Measurements from ENCODE around the gene SLC35A3.
"Not testable (repeated sequence)": the region's sequence is repeated elsewhere in the genome, so short reads cannot be mapped to it uniquely, and the experiment has no call there.

The SLC35A3 gene

DNA sequence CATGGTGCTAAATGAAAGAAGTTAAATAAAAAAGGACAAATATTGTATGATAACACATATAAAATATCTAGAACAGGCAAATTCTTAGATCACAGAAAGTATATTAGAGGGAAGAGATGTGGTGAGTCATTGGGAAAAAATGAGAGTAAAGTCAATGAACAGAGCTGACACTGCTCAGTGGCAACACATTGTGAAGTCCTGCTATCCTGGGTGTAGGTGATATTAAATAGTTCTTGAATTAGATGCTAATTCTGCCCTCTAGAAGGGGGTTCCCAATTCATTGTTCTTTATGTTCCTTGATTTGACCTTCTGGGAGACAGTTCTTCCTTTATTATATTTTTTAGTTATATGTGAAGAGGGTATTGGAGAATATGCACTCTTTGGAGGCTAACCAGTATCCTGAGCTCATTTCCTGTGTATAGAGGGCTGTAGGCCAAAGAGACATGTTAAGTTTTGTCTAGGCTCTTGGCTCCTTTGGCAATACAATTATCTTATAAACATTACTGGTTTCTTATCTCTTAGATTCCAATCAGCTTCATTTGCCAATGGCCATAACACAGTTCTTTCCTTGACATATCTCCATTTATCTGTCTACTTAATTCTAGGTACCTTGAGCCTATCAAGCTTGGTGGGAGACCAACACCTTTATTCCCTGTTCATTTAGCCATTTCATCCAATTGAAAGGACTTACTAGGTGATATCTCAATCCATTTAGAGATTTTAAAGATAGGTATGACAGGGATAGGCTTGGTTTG is 6.6 kb upstream of the SLC35A3 start:
- ChIA-PET POLR2A (ENCODE audit: low non-redundant PET) (no interaction called here), CTCF (interaction anchor here (0.6 kb wide), 1 partner anchor 9 kb away, joined by 3 read pairs; no protein-coding TSS in a partner anchor)
- no peak overlapping the region for H3K27ac ChIP-seq
- DNase-seq (ENCODE audit: low spot score): peak; percentile 38
- TF ChIP-seq CTCF (conservative IDR thresholded peaks at IDR 0.05; ENCODE audit: low read depth): no peak

- no peak for TF ChIP-seq CTCF (conservative IDR thresholded peaks at IDR 0.05; ENCODE audit: low read depth)
- H3K27ac ChIP-seq: no peak overlapping the region
- ChIA-PET POLR2A (ENCODE audit: low non-redundant PET) (no interaction called here), CTCF (interaction anchor here (0.5 kb wide), 1 partner anchor 784 kb away, joined by 3 read pairs; no protein-coding TSS in a partner anchor)
- DNase-seq (ENCODE audit: low spot score): no peak
These were observed 5.0 kb upstream of the SLC35A3 start for GRCh38 chr1:99964806-99965205.

GRCh38 chr1:99965646-99966375 is 4.0 kb upstream of the SLC35A3 start:
- no peak for TF ChIP-seq CTCF (conservative IDR thresholded peaks at IDR 0.05; ENCODE audit: low read depth)
- CTCF ChIA-PET: interaction anchor here (0.5 to 0.9 kb wide), 2 partner anchors 44 to 785 kb away, joined by 3 to 4 read pairs; no protein-coding TSS in a partner anchor
- peak; percentile 7 for DNase-seq (ENCODE audit: low spot score)
- POLR2A ChIA-PET (ENCODE audit: low non-redundant PET): interaction anchor here (0.7 kb wide), 1 partner anchor 116 kb away, joined by 4 read pairs; no protein-coding TSS in a partner anchor
- no peak overlapping the region for H3K27ac ChIP-seq

DNA sequence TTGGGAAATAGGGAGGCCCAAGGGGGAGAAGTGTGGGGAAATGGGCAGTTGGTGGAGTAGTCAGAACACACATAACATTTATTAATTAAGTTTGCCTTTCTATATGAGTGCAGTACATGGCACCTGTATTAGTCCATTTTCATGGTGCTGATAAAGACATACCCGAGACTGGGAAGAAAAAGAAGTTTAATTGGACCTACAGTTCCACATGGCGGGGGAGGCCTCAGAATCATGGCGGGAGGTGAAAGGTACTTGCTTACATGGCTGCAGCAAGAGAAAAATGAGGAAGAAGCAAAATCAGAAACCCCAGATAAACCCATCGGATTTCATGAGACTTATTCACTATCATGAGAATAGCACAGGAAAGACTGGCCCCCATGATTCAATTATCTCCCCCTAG is 1.6 kb upstream of the SLC35A3 start:
- no peak for TF ChIP-seq CTCF (conservative IDR thresholded peaks at IDR 0.05; ENCODE audit: low read depth)
- POLR2A ChIA-PET (ENCODE audit: low non-redundant PET): no interaction called here
- CTCF ChIA-PET: no interaction called here
- DNase-seq (ENCODE audit: low spot score): no peak
- no peak overlapping the region for H3K27ac ChIP-seq

- peak; percentile 10 for DNase-seq (ENCODE audit: low spot score)
- H3K27ac ChIP-seq: peak overlapping the region; percentile 83
- POLR2A ChIA-PET (ENCODE audit: low non-redundant PET): no interaction called here
- CTCF ChIA-PET: no interaction called here
- TF ChIP-seq CTCF (conservative IDR thresholded peaks at IDR 0.05; ENCODE audit: low read depth): no peak
These were observed 502 bp upstream of the SLC35A3 start for GRCh38 chr1:99969260-99969728.

DNA sequence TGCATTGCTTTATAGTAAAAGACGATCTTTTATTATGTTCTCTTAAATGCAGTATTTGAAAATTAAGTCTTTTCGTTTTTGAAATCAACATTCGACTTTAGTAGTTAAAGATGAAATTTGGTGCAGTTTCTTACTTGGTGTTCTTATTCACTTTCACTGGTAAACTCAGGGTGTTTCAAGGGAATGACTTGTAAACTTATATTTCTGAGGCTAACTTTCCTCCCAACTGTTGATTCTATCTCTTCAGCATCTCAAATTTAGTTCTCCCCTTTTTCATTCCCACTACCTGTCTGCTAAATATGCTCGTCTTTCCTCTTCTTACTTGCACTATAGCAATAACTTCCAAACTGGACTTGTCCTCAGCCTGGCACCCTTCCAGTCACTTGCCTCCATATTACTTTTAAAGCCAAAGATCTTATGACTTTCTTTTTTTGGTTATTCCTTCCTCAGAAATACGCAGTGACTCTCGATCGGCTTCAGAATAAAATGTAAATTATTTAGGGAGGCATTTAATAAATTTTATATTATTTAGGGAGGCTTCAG is 988 bp downstream of the SLC35A3 start:
- ChIA-PET CTCF (no interaction called here), POLR2A (ENCODE audit: low non-redundant PET) (no interaction called here)
- DNase-seq (ENCODE audit: low spot score): peak; percentile 6
- H3K27ac ChIP-seq: peak overlapping the region; percentile 83
- no peak for TF ChIP-seq CTCF (conservative IDR thresholded peaks at IDR 0.05; ENCODE audit: low read depth)

DNA sequence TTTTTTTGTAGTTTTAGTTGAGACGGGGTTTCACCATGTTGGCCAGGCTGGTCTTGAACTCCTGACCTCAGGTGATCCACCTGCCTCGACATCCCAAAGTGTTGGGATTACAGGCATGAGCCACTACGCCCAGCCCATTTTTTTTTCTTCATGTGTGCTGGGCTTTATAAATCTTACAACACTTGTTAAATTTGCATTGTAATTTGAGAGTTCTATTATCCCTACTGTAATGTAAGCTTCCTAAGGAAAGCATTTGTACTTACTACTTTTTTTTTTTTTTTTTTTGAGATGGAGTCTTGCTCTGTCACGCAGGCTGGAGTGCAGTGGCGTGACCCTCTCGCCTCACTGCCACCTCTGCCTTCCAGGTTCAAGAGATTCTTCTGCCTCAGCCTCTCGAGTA is 2.3 kb downstream of the SLC35A3 start:
- peak overlapping the region; percentile 50 for H3K27ac ChIP-seq
- CTCF ChIA-PET: interaction anchor here (0.6 to 1.0 kb wide), 2 partner anchors 9 to 326 kb away, joined by 3 read pairs; no protein-coding TSS in a partner anchor
- DNase-seq (ENCODE audit: low spot score): not testable (repeated sequence)
- POLR2A ChIA-PET (ENCODE audit: low non-redundant PET): interaction anchor here (0.6 kb wide), 1 partner anchor 146 kb away, joined by 3 read pairs; no protein-coding TSS in a partner anchor
